Muscle of back (tissue), 11 donors: ENCODE measurements around the gene SCNN1G. TPM values are rescaled to one million over a fixed set of nuclear protein-coding genes. Genes with fewer than 3 reads are reported as not detected.
"Not testable (repeated sequence)": the region's sequence is repeated elsewhere in the genome, so short reads cannot be mapped to it uniquely, and the experiment has no call there.

Source experiments
- DNase-seq, 3 donors: peaks; one replicate each; pipeline versions ENCODE4 v3.0.0 to v3.0.0-alpha.2; 2013
- polyA plus RNA-seq, 10 donors: library from polyadenylated mRNA; unstranded; fragments of 120-200 nt; gene quantifications; one replicate each; pipeline ENCODE4 v1.2.1, GENCODE V29; 2013; ENCODE audit not compliant: insufficient read length in 10 of 10

Gene SCNN1G
- polyA plus RNA-seq, 10 donors = 0.16 to 0.50 TPM; not detected in 8

GRCh38 chr16:23249830-23250229 is 67.3 kb downstream of the SCNN1G start:
- DNase-seq = no peak

GRCh38 chr16:23252310-23252709 is 69.8 kb downstream of the SCNN1G start:
- no peak for DNase-seq

- not testable (repeated sequence) for DNase-seq
These were observed 71.1 kb downstream of the SCNN1G start for GRCh38 chr16:23253650-23254049.

- peak in 1 of 3 donors; percentile 23 for DNase-seq
These were observed 71.8 kb downstream of the SCNN1G start for GRCh38 chr16:23254338-23254737.

- DNase-seq = no peak
These were observed 72.5 kb downstream of the SCNN1G start for GRCh38 chr16:23255000-23255399.

- DNase-seq = no peak
These were observed 73.9 kb downstream of the SCNN1G start for GRCh38 chr16:23256440-23256839.

- DNase-seq = no peak
These were observed 75.1 kb downstream of the SCNN1G start for GRCh38 chr16:23257682-23258081.

GRCh38 chr16:23258919-23259237 is 76.3 kb downstream of the SCNN1G start:
- no peak for DNase-seq

Other genes with a start within 250 kb of the SCNN1G start
- 1 to 10 TPM; 4.7 to 8.2 (median 6.4) TPM for gene USP31, start 33.3 kb upstream of the SCNN1G start, polyA plus RNA-seq
- 1 to 10 TPM in 1 of 10 donors, under 1 TPM in 7, not detected in 2; 0.12 to 1.9 (median 0.24) TPM for gene SCNN1B, start 119.6 kb downstream of the SCNN1G start, polyA plus RNA-seq